Activated effector memory CD4-positive, alpha-beta T cell treated with anti-CD3 and anti-CD28 coated beads, Interleukin-2, amount 50 U/mL, for 16 hours (primary cell): ENCODE results near the gene SMIM33.
"Not testable (repeated sequence)": the region's sequence is repeated elsewhere in the genome, so short reads cannot be mapped to it uniquely, and the experiment has no call there.

Source experiments
- DNase-seq: peaks from one replicate; pipeline ENCODE4 v3.0.0-alpha.2; 2020

The SMIM33 gene

DNA sequence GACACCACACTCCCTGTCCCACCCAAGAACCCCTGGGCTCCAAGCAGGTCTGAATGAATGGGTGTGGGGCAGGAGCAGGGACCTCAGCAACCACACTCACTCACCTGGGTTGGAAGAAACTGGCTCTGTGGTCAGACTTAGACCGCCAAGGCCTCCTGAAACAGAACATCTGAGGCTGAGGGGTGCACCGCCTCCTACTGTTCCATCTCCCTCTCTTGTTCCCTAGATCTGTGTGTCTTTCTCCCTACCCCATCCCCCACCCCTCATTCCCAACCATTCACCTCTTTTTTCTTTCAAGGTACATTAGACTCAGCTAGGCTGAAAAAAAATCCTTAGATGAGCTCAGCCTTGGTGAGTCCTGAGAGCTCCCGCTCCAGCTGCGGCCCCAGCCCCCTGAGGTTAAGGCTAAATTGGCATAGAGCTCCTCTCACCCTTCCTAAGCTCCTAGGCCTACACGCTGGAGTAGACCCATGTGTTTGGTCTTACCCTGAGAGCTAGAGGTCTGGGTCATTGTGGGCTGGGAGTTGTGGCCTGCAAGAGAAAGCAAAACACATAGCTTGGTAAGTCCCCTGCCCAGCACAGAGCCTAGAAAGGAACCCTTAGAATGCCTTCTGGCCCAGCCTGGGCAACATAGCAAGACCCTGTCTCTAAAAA lies 13.0 kb upstream of the SMIM33 start:
- DNase-seq: peak; percentile 60

DNA sequence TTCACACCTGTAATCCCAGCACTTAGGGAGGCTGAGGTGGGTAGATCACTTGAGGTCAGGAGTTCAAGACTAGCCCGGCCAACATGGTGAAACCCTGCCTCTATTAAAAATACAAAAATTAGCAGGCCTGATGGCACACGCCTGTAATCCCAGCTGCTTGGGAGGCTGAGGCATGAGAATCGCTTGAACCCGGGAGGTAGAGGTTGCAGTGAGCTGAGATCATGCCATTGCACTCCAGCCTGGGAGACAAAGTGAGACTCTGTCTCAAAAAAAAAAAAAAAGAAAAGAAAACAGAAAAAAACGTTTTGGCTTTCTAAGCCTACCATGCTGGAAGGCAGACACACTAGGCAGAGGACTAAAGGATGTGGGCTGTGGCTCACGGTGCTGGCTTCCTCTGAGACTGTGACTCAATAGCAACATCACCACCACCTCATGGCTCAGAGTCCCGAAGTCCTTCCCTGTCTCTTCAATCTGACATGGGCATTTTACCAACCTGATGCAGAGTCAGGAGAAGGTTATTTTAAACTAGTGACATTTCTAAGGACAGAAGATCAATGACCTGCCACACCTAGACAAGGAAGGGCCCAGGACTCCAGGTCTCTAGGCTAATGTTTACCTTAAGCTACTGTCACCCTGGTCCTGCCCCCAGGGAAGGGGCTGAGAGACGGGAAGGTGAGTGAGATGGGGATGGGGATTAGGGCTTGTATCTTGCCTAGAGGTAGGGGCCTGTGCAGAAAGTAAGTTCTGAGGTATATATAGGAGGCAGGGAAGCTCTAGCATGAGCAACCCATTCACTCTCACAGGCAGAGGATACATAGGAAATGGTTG lies 12.0 kb upstream of the SMIM33 start:
- peak; percentile 89 for DNase-seq

DNA sequence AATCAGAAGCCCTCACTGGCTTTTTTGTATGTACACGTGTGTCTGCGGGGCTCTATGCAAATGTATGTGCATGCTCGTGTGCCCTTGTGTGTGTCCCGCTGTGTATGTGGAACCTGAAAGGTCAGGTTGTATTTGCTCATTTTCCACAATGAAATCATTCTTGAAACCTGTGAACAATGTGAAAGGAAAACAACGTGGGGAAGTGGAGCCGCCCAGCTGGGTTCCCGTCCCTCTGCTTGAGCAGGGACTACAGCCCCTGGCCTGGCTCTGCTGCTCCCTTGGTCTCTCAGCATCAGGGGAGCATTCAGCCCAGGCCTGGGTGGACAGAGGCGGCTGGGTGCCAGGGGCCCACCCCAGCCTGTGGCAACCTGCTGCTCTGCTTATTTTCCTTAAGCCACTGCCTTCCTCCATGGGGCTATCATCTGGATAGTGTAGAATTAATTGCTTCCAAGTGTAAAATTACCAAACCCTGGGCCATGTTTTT lies 11.3 kb upstream of the SMIM33 start:
- DNase-seq: peak; percentile 73

DNA sequence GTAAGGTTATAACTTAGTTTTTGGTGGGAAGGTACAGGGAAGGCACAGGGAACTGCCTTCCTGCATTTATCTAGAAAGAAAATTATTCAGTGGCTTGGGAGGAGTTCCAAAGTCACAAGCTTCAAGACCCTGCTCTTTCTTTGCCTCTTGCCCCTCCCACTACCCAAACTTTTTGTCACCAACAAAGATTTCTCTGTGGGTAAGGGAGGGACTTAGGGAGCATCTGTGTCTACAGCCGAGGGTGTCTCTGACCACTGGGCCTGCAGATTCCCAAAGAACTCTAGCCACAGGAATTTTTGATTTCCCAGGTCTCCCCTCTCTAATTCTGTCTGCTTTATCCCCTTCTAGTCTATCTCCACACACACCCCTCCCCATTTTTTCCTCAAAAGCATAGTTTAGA lies 10.3 kb upstream of the SMIM33 start:
- peak; percentile 24 for DNase-seq

GRCh38 chr5:139461176-139461575 lies 9.6 kb upstream of the SMIM33 start:
- DNase-seq: no peak

DNA sequence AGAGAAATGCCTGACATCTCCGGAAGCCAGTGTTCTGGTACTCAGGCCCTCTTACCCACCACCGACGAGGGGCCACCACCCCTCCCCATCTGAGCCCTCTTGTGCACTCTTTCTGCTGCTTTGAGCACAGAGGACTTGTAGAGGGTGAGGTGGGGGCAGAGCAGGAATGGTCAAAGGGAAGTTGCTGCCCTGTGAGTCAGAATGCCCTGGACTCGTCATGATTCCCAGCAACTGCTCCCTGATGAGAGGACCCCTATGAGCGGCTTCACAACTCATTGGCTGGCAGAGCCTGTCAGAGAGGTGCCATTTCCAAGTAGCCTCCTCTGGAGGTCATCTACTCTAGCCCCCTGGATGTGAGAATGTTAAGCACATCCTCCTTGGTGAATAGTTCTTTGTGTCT lies 9.1 kb upstream of the SMIM33 start:
- DNase-seq: no peak

DNA sequence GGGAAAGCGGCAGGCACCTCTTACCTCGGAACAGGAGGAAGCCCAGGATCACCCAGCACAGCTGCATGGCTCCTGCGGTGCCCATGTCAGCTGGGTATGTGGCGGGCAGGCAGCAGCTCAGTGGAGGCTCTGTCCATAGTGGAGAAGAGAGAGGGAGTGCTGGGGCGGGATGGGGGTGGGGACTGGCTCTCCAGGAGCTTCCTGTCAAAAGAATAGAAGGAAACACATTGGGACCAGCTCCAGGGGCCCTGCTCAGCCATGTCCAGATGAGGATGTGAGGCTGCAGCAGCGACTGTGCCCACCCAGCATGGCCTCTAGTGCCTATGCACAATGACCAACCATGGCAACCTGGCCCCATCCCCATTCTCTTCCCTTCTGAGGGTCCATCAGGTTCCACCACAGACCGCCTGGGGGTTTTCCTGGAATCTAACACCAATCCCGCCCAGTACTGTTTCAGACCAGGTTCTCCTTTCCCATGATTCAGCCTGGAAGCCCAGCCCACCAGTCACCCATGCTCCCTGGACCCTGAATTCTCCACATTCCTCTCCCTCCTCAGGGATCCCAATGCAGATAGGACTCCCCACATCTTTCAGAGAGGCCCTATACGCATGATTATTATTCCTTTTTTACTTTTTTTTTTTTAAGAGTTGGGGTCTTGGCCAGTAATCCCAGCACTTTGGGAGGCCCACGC lies 8.1 kb upstream of the SMIM33 start, which contains the start of gene ECSCR:
Gene ECSCR, minus strand, starts transcription at position 158 of the 691 bp plus-strand sequence. Its CDS starts 73 bp downstream, at position 85.
- no peak for DNase-seq

DNA sequence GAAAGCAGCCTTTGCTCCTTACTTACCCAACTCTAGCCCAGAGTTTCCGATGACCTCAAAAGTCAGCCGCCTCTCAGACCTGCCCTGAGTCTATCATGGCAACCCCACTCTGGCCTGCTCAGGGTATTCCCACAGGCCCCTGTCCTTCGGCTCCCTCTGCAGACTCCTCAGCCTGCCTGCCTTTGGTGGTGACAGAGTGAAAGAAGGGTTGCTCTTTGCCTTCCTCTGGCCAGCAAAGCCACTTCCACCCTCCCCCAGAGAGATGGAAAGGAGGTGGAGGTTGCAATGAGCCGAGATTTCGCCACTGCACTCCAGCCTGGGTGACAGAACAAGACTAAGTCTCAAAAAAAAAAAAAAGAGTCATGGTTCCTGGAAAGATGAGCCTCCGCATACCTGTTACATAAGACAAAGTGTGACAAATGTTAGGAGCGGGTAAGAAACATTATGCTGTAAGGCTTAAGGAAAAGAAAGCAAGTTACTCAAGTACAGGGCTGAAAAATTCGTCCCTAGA lies 2.3 kb upstream of the SMIM33 start:
- no peak for DNase-seq

DNA sequence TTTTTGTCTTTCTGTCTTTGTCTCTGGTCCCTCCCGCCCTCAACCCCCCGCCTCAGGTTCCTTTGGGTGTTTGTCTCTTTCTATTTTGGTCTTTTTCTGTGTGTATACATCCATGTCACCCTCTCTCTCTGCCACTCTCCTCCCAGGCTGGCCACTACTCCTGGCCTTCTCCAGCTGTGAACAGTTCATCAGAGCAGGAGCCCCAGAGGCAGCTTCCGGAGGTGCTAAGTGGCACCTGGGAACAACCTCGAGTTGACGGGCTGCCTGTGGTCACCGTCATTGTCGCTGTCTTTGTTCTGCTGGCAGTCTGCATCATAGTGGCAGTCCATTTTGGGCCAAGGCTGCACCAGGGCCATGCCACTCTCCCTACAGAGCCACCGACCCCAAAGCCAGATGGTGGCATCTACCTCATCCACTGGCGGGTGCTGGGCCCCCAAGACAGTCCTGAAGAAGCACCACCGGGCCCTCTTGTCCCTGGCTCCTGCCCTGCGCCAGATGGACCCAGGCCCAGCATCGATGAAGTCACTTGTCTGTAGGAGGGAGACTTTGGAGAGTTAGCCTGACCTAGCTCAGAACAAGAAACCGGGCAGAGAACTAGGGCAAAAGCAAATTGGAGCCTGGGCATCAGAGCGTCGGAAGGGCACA lies 1.7 kb downstream of the SMIM33 start:
- DNase-seq: no peak

GRCh38 chr5:139473105-139473504 lies 2.3 kb downstream of the SMIM33 start:
- DNase-seq: no peak

DNA sequence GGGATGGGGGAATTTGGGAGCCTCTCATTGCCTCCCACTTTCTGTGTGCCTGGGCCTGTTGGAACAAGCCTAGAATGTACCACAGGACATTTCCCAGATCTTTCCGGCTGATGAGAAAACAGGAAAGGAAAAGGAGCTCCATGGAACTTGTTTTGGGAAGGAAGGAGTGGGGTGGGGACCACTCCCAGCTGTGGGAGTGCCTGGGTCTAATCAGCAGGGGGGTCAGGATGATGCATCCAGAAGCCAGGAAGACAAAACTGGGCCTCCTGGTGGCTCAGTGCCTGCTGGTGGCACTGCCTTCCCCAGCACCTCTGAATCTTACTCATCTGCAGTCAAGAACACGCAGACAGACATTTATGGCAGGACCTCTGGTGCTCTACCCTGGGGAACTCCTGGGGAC lies 2.8 kb downstream of the SMIM33 start:
- no peak for DNase-seq

DNA sequence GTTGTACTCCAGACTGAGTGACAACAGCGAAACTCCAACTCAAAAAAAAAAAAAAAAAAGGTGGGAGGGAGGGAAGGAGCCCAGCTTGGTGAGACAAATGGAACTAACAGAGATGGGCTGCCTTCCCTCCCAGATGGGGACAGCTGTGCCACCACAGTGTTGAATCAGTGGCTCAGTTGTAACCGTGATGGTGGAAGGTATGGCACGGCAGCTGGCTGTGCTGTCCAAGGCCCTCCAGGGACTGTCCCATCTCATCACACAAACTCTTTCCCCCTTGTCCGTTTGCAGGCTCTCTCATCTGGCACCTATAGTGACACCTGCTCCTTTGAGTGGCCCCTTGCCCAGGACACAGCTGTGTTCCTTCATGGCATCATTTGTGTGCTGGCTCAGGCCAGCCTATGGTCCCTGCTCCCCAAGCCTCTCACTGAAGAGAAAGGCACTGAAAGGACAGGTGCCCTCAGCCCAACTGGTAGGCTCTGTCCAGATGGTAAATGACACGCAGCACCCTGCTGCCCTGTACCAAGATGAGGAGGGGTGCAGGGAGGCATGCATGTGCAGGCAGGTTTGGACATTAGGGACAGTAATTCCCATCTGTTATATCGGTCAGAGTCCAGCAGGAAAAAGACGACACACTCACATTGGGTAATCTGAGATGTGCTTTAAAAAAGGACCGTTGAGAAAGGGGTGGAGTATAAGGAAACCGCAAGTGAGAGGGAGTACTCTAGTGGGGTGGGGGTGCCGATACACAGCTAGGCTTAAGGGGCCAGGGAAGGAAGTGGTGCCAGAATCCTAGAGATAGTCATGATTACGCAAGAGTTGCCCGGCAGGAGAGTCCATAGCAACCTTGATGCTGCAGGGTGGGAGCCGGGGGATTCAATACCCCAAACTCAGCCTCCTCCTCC lies 4.3 kb downstream of the SMIM33 start:
- no peak for DNase-seq

DNA sequence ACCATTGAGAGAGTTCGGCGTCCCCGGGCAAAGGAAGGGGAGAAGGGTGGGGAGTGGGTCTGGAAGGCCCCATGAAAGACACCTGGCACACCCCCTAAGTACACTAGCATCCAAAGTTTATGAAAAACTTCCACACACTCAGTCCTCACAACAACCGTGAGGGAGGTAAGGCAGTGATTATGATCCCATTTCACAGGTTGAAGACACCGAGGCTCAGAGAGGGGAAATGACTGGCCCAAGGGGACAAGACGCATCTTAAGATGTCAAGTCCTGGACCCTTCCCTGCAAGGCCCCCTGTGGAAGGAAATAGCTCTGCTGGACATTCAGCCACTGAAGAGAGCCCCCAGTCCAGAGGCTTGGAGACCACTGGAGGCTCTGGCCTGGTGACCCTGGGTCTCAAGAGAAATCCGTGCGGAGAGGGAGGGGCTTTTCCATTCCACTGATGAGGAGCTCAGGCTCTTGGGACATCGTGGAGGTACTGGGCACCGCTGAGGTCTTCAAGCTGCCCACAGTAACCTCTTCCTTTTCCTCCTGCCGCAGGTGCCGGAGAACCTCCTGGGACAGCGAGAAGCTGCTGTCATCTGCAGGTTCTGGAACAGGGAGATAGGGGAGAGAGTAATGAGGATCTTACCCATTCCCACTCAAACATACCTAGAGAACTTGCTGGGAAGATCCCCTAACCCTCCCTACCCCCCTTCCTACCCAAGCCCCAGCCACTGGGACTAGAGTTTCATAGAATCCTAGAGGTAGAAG lies 5.2 kb downstream of the SMIM33 start:
- no peak for DNase-seq

GRCh38 chr5:139478657-139479423 lies 8.0 kb downstream of the SMIM33 start:
- not testable (repeated sequence) for DNase-seq

DNA sequence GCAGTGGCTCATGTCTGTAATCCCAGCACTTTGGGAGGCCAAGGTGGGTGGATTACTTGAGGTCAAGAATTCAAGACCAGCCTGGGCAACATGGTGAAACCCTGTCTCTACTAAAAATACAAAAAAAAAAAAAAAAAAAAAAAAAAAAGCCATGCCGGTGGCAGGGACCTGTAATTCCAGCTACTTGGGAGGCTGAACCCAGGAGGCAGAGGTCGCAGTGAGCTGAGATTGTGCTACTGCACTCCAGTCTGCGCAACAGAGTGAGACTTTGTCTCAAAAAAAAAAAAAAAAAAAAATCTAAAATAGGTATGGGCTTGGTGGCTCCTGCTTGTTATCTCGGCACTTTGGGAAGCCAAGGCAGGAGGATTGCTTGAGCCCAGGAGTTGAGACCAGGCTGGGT lies 8.9 kb downstream of the SMIM33 start:
- DNase-seq: not testable (repeated sequence)

- DNase-seq: peak; percentile 78
Observed at GRCh38 chr5:139481122-139481533, 10.3 kb downstream of the SMIM33 start.

- DNase-seq: no peak
Observed at GRCh38 chr5:139481580-139482049, 10.8 kb downstream of the SMIM33 start.

- DNase-seq: peak; percentile 84
Observed at GRCh38 chr5:139482050-139482889, 11.5 kb downstream of the SMIM33 start, which contains the start of gene STING1. Gene STING1 (minus strand): TSS chr5:139482758. CDS start chr5:139481704, 1,054 bp downstream.

GRCh38 chr5:139482890-139483208 lies 12.0 kb downstream of the SMIM33 start:
- DNase-seq: not testable (repeated sequence)
